UCSD-AML1 (cell line): ENCODE measurements around the gene ANKMY2.

Experiments used
- DNase-seq: peaks from one replicate; lab custom pipeline; 2025; ENCODE audit not compliant: unreplicated experiment; lab: John Stamatoyannopoulos, UW

The ANKMY2 gene

DNA sequence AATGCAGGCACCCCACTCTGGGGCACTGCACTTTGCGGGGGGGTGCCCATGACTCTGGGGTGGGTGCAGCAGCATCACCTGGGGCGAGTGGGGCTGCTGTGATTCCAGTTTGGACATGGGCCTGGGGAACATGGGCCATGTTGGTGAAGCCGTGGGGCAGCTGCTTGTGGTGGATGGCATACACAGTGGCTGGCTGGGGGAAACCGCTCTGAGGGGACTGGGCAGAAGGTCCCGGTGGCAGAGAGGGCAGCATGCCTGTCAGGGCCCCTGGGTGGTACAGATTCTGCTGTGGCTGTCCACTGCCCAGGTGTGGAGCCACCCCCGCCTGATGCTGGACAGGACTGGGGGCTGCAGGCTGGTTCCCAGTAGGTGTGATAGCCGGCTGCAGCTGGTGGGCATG lies 61.7 kb downstream of the ANKMY2 start:
- no peak for DNase-seq

DNA sequence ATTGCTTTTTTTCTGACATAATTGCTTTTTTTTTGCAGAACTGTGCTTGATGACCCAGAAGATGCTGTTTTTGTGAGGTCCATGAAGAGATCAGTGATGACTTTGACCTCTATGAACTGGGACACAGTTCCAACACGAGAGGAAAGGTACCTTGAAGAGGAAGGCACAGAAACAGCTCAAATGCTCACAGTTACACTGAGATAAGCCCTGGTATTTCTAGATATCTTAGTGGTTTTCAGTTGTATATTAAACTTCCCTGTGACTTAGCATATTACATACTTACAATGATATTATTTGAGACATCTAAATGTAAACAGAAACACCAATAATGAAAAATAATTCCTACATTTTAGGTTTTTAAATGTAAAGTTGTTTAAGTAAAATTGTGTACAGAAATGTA lies 64.3 kb downstream of the ANKMY2 start:
- no peak for DNase-seq

DNA sequence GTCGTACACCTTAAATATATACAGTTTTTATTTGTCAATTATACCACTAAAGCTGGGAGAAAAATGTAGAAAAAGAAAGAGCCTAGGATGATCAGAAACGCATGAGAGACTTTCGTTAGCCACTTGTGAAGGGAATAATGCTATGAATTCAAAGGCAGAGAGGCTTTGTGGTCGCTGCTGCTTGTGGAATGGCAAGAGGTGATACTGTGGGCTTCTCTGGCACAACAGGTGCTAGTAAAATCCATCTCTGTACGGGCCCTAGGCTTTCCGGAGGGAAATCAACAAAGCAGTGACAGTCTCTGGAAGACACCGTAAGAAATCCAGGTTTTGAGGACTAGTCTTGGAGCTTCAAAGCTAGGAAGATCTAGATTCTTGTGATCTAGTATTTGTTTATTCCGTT lies 66.3 kb downstream of the ANKMY2 start:
- DNase-seq: no peak

DNA sequence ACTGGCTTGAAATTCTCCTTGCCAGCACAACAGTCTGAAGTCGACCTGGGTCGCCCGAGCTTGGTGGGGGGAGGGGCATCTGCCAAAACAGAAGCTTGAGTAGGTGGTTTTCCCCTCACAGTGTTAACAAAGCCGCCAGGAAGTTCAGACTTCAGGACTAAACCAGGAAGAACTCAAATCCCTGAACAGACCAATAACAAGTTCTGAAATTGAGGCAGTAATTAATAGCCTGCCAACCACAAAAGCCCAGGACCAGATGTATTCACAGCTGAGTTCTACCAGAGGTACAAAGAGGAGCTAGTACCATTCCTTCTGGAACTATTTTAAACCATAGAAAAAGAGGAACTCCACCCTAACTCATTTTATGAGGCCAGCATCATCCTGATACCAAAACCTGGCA lies 73.6 kb downstream of the ANKMY2 start:
- no peak for DNase-seq

DNA sequence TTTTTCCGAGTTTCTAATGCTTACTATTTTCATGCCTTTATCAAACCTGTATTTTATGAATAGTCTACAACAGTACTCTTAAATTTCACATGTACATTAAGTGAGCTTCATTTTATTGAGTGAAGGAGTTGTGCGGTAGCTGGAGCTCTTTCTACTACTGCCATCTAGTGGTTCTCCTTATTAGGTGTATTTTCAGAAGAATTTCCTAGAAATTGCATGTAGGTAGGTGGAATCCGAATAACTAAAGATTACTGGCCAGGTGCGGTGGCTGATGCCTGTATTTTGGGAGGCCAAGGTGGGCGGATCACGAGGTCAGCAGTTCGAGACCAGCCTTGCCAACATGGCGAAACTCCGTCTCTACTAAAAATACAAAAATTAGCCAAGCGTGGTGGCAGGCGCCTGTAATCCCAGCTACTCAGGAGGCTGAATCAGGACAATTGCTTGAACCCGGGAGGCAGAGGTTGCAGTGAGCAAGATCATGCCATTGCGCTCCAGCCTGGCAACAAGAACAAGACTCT lies 80.6 kb downstream of the ANKMY2 start:
- DNase-seq: no peak

DNA sequence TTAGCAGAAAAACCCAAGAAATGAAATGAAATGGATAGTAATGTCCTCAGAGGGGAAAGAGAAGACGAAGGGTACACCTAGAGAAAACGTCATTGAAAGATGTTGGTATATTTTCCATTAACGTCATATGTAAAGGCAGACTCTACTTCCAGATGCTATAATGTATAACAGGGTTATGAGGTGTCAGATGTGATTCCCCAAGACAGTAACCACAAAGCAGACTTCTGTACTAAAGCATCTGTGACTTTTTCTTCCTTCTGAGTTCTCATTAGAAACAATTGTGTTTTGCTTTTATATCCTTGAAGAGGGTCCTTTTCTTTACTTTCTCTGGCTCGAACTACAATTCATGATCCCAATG lies 81.6 kb downstream of the ANKMY2 start:
- no peak for DNase-seq

DNA sequence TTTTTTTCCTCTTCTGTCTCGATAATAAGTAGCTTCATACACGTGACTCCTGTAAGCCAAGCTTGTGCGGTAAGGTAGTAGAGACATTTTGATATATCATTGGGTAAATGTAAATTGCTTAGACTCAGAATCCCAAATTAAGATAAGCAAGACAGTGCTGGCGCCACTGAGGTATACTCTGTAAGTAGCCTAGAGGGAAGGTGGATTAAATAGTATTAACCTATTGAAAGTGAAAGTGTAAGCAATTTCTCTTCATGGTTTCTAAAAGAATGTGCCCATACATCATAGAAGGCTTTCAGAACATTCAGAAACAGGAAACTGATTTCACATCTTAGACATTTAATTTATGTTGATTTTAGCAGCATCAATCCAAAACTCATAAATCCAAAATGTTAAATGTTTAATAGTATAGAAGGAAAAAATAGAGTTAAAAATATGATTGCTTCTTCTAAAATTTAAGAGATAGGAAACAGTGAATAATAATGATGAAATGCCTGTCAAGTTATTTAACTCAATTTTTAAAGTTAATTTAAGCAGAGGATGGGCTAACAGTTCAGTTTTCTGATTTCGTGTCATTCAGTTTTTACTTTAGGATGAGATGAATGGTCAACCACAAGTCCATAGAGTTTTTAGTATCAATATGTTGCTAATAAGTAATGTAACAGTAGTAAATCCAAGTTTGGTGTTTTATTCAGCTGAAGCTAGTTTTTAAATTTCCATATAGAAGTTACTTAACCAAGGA lies 82.1 kb downstream of the ANKMY2 start:
- DNase-seq: no peak

DNA sequence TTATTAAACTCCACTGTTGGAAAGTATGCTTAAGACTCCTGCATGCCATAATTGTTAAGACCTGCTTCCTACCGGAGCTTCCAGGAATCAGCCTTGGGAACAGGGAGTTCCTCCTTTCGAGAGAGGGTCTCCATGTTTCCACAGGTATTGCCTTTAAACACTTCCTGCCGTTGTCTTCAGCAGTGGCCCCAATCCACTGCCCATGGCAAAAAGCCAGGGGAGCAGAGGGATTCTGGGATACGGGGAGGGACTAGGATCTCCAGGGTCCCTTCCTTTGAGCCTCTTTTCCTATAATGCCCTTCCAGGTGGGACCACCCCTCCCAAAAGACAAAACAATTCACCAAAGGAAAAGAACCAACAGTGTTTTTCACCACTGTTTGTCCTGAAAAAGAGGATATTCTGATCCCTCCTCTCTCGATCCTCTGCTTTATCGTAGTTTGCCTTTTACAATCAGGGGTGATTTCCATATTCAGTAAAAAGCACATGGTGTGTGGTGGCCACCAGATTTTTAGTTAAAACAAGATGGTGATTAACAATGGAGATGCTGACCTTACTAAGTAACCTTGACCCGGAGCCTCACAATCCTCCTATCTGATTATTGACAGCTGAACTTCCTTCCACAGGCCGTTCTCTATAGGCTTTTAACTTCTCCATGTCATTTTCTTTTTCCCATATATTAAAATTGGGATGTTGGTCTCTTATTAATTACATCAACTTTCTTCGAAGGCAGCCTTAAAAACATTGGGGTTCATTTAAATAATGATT lies 82.9 kb downstream of the ANKMY2 start:
- no peak for DNase-seq

DNA sequence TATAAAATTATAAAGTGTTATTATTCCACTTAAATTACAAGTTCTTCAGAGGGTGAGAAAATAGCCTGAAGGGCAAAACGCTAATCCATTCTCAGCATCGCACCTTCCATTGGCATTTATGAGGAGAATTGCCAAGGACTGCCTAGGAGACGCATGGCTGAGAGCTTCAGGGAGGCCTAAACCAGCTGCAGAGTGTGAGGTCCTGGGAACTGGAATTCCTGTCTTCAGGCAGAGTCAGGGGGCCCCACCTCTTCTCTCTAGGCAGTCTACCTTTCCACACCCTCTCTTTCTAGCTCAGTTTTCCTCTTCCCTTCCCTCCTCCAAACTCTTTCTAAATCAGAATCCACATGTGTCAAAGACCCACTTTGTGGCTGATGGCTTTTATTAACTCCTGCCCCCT lies 83.6 kb downstream of the ANKMY2 start:
- DNase-seq: no peak

DNA sequence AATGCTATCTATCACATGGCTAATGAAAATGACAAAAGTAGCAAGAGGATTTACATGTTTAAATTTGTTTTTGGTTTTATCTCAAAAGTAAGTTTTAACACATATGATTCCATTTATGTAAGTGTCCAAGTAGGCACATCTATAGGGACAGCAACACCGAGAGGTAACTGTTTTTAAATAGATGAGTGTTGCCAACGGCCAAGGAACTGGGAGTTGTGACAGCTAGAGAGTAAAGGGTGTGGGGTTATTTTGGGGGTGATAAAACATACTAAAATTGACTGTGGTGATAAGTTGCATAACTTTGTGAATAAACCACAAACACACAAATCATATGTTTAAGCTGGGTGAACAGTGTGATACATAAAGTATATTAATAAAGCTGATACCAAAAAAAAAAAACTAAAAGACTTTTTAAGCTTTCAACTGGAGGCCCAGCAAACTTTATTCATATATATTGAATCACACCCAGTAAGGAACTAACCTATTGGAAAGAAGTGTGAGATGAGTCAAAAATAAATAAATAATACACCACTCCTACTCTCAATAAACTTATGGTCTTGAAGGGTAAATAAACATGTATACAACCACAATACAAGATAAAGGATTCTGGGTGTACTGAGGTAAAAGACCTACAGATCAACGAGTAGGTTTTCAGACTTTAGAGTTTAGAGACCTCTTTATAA lies 85.9 kb downstream of the ANKMY2 start:
- DNase-seq: no peak

DNA sequence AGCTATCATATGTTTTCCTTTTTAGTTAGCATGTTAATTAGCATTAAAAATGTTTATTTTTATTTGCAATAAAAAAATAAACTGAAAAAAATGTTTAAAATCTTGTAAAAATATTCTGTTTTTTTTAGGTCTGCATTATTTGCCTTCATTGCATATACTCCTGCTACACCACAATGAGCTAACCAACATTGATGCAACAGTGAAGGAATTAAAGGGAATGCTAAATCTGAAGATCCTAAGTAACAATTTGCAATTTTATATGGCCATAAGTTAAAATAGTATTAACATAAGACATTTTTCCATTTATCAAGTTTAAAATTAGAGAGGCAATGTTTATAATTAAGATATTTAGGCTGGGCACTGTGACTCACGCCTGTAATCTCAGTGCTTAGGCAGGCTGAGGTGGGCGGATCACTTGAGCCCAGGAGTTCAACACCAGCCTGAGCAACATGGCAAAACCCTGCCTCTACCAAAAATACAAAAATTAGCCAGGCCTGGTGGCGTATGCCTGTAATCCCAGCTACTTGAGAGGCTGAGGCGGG lies 86.7 kb downstream of the ANKMY2 start:
- DNase-seq: no peak

DNA sequence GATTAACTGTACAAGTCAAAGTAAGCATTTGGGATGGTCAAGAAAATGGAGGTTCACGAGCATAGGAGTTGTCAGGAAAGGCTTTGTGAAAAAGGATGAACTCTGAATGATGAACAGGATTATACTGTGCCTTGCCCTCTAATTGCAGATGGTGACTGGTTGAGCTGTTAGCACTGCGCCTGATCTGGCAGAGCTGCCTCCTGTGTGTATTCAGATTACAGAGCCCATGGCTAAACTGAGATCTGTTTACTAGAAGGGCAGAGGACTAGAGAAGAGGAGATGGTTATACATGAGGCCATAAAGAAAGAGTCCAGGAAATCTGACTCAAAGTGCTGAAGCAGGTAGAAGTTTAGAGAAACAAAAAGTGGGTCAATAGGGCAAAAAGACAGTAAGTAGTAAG lies 89.2 kb downstream of the ANKMY2 start:
- no peak for DNase-seq

DNA sequence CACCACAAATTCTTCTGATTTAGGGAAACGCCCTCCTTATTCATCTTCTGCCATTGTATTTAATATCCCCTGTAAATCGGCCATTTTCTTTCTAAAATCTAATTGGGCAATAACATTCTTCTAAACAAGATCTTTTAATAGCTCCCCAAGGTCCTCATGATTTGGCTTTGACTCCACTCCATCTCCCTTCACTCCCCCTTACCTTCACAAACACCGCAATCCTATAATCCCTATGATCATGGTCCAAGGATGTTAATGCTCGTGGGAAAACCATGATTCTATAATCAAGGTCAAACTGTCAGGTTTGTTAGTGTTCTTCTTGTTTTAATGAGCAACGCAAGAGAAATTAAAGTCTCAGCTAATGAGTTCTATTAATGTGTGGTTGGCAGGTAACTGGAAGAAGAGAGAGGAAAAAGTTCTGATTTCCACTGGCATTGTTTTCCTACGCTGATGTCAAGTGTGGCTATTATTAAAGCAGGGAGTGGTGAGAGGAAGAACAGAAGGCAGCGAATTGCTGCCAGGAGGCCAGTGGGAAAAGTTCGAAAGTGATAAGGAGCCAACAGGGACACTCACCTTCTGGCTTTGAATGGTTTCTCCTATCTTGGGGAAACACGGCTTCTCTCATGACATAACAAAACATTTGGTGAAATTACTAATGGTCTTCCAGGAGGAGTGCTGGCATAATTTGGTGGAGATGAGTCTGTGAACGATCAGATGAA lies 90.9 kb downstream of the ANKMY2 start:
- no peak for DNase-seq

DNA sequence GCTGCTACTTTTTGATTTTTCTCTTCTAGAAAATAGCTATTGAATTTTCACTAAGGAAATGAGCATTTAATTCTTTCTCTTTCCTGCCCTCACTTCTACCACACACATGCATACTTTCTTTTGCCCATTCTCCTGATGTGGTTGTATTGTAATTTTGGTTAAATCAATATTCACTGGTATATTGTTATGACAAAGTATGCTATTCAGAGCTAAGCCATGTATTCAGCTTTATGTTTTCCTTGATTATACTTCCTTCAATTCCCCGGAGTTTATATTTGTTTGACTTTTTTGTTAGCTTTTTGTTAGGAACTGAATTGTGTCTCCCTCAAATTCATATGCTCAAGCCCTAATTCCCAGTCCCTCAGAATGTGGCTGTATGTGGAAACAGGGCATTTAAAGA lies 94.9 kb downstream of the ANKMY2 start:
- no peak for DNase-seq
